ENCODE results near the gene MELTF. TPM values are rescaled to one million over a fixed set of nuclear protein-coding genes. Genes with fewer than 3 reads are reported as not detected.

Gene MELTF
- total RNA-seq, 4 donors from 2014 or later, result 5.0 to 11.5 (median 9.0) TPM

DNA sequence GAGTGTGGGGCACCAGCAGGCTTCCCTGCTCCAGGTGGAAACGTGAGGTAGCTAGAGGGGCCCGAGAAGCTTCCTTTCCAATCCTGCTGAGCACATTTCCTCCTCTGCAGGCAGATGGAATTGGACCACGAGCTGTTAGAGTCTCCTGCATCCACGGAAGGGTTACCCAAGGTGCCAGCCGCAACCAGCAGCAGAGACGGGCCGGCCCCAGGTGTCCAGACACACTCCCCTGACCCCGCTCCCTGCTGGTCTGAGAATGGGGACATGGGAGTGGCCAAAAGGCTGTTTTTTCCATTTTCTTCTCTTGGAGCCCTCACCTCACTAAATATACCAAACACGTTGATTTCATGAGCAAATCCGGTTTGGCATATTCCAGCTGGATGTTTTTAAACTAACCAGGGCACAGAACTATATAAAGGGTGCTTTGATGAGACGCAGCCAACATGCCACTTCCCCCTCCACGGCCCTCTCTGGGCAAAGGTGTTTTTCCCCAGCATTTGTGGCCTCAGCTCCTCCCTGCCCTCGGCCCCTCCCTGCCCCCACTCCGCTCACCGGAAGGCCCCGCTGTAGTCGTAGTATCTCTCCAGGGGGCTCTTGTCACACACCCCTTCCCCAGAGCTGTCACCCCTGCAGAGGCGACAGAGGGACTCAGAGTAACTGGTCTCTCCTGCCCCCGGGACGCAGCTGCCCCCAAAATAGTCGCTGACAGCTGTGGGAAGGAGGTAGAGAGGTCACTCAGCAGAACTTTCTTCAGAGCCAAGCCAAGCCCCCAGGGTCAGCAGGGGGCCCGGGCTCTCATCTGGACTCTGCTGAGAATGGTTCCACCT is 7.0 kb downstream of the MELTF start:
- no peaks in the 10 kb centered on the region for H3K9me3 ChIP-seq
- ATAC-seq, result no peak
- no peak for TF ChIP-seq CTCF (IDR thresholded peaks at IDR 0.05)
- no peak for TF ChIP-seq EP300 (IDR thresholded peaks at IDR 0.05)
- no peak for TF ChIP-seq POLR2AphosphoS5 (IDR thresholded peaks at IDR 0.05)
- TF ChIP-seq POLR2A (IDR thresholded peaks at IDR 0.05), result no peak

DNA sequence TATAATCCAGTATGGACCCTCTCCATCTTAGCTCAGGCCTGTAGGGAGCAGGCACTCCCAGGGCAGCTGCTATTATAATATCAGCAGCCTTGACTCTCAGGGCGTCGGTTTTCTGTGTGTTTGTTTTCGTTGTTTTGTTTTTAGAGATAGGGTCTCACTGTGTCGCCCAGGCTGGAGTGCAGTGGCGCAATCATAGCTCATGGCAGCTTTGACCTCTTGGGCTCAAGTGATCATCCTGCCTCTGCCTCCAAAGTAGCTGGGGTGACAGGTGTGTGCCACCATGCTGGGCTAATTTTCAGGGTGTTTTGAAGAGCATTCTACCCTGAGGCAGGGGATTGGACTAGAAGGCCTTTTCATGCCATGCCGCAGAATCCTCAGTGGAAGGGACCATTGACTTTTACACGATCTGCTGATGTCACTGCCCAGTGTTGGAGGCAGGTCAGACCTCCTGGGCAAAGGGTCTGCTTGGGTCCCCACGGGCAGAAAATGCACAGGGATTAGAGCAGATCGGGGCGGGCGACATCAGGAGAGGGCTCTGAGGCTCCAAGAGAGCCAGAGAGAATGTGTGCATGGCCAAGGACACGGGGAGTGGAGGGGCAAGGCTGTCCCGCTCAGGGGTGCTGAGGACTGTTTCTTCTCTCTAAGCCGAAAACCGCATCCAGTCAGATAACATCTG is 7.8 kb downstream of the MELTF start:
- TF ChIP-seq POLR2AphosphoS5 (IDR thresholded peaks at IDR 0.05) (no peak), POLR2A (IDR thresholded peaks at IDR 0.05) (no peak), CTCF (IDR thresholded peaks at IDR 0.05) (no peak), EP300 (IDR thresholded peaks at IDR 0.05) (no peak)
- no peaks in the 10 kb centered on the region for H3K4me1 ChIP-seq
- no peak overlapping the region for H3K4me3 ChIP-seq
- H3K36me3 ChIP-seq, result no peaks in the 10 kb centered on the region
- no peak overlapping the region for H3K27ac ChIP-seq
- WGBS, 2 donors (ENCODE audit: low coverage in 1 of 2), result 73 to 87% methylated on average over 3 of the region's 15 CpGs
- no peak for ATAC-seq
- peaks cover 38% of the 10 kb centered on the region for H3K27me3 ChIP-seq
- H3K9me3 ChIP-seq, result no peaks in the 10 kb centered on the region

More for the DNA sequence above, 7.0 kb downstream of the MELTF start:
- H3K4me1 ChIP-seq, result no peaks in the 10 kb centered on the region
- H3K4me3 ChIP-seq, result no peak overlapping the region
- 38 to 51% methylated on average over 9 of the region's 22 CpGs for WGBS, 2 donors (ENCODE audit: low coverage in 1 of 2)
- H3K36me3 ChIP-seq, result no peaks in the 10 kb centered on the region
- peaks cover 38% of the 10 kb centered on the region for H3K27me3 ChIP-seq
- no peak overlapping the region for H3K27ac ChIP-seq

- Histone ChIP-seq H3K4me3 (no peak overlapping the region), H3K4me1 (no peaks in the 10 kb centered on the region), H3K27me3 (peaks cover 38% of the 10 kb centered on the region), H3K36me3 (no peaks in the 10 kb centered on the region), H3K27ac (no peak overlapping the region), H3K9me3 (no peaks in the 10 kb centered on the region)
- TF ChIP-seq EP300 (IDR thresholded peaks at IDR 0.05), result no peak
- no peak for TF ChIP-seq POLR2A (IDR thresholded peaks at IDR 0.05)
- TF ChIP-seq CTCF (IDR thresholded peaks at IDR 0.05), result no peak
- TF ChIP-seq POLR2AphosphoS5 (IDR thresholded peaks at IDR 0.05), result no peak
- WGBS, 2 donors (ENCODE audit: low coverage in 1 of 2), result 68 to 70% methylated on average over 2 to 4 of the region's 10 CpGs
- no peak for ATAC-seq
These were observed 8.4 kb downstream of the MELTF start for GRCh38 chr3:197021231-197021630.

DNA sequence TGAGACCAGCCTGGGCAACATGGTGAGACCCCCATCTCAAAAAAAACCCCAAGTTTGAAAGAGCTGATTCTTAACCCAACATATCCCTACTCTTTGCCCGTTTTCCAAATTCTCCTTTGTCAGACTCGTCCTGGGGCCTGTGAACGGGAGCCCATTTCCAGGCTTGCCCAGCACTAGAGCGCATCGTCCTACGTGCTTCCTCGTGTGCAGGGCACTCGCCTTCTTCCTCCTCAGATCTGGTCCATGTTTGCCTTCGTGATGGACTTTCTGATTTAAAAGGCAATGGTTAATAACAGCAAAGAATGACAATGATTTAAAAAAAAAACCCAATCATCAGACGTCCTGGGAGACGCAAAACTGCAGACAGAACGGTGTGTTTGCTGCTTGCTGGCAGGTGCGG is 10.1 kb downstream of the MELTF start:
- H3K36me3 ChIP-seq, result no peaks in the 10 kb centered on the region
- no peaks in the 10 kb centered on the region for H3K9me3 ChIP-seq
- peaks cover 35% of the 10 kb centered on the region for H3K27me3 ChIP-seq
- no peak for ATAC-seq
- 78 to 86% methylated on average over 6 to 11 of the region's 13 CpGs for WGBS, 2 donors (ENCODE audit: low coverage in 1 of 2)
- no peak overlapping the region for H3K4me3 ChIP-seq
- no peaks in the 10 kb centered on the region for H3K4me1 ChIP-seq
- TF ChIP-seq CTCF (IDR thresholded peaks at IDR 0.05) (no peak), EP300 (IDR thresholded peaks at IDR 0.05) (no peak), POLR2AphosphoS5 (IDR thresholded peaks at IDR 0.05) (no peak), POLR2A (IDR thresholded peaks at IDR 0.05) (no peak)
- no peak overlapping the region for H3K27ac ChIP-seq

Data from gastroesophageal sphincter (tissue), 4 donors.